Left forelimb (tissue), 1 donor: ENCODE data around the gene SMIM13.
"Not testable (repeated sequence)": the region's sequence is repeated elsewhere in the genome, so short reads cannot be mapped to it uniquely, and the experiment has no call there.

Source experiments
- DNase-seq: peaks from one replicate; pipeline ENCODE4 v3.0.0-alpha.2; 2018; ENCODE audit warnings: low spot score

SMIM13 gene

GRCh38 chr6:11083956-11084355 lies 9.7 kb upstream of the SMIM13 start:
- no peak for DNase-seq

- no peak for DNase-seq
Measured at GRCh38 chr6:11085758-11086435, 7.7 kb upstream of the SMIM13 start.

- not testable (repeated sequence) for DNase-seq
Measured at GRCh38 chr6:11087141-11087812, 6.4 kb upstream of the SMIM13 start.

- DNase-seq: no peak
Measured at GRCh38 chr6:11089695-11090094, 3.9 kb upstream of the SMIM13 start.

GRCh38 chr6:11091141-11091540 lies 2.5 kb upstream of the SMIM13 start:
- DNase-seq: not testable (repeated sequence)

- DNase-seq: no peak
Measured at GRCh38 chr6:11092668-11093375, 812 bp upstream of the SMIM13 start.

- DNase-seq: no peak
Measured at GRCh38 chr6:11093376-11093625, 333 bp upstream of the SMIM13 start.

- peak; percentile 69 for DNase-seq
Measured at GRCh38 chr6:11094411-11094851, 797 bp downstream of the SMIM13 start.

- no peak for DNase-seq
Measured at GRCh38 chr6:11094941-11095340, 1.3 kb downstream of the SMIM13 start.

- DNase-seq: no peak
Measured at GRCh38 chr6:11096109-11096508, 2.5 kb downstream of the SMIM13 start.

GRCh38 chr6:11097476-11097875 lies 3.8 kb downstream of the SMIM13 start:
- no peak for DNase-seq

- DNase-seq: no peak
Measured at GRCh38 chr6:11098004-11098403, 4.4 kb downstream of the SMIM13 start.

- no peak for DNase-seq
Measured at GRCh38 chr6:11101417-11101816, 7.8 kb downstream of the SMIM13 start.

- DNase-seq: no peak
Measured at GRCh38 chr6:11103065-11103464, 9.4 kb downstream of the SMIM13 start.

GRCh38 chr6:11108726-11109125 lies 15.1 kb downstream of the SMIM13 start:
- no peak for DNase-seq

GRCh38 chr6:11110921-11111768 lies 17.5 kb downstream of the SMIM13 start, which contains the start of gene ERVFRD-1:
Gene ERVFRD-1, minus strand, starts transcription at chr6:11111725. Its CDS starts 6,415 bp downstream, at chr6:11105310.
- DNase-seq: no peak

- no peak for DNase-seq
Measured at GRCh38 chr6:11111769-11112437, 18.3 kb downstream of the SMIM13 start.

GRCh38 chr6:11113038-11113437 lies 19.4 kb downstream of the SMIM13 start:
- DNase-seq: no peak

- not testable (repeated sequence) for DNase-seq
Measured at GRCh38 chr6:11115808-11116536, 22.3 kb downstream of the SMIM13 start.

- no peak for DNase-seq
Measured at GRCh38 chr6:11120271-11121005, 26.8 kb downstream of the SMIM13 start.
